Left ventricle myocardium inferior (tissue), 1 donor: ENCODE results near the gene NIPA2. TPM values are rescaled to one million over a fixed set of nuclear protein-coding genes. Genes with fewer than 3 reads are reported as not detected.

Source experiments
- DNase-seq: peaks from one replicate; pipeline ENCODE4 v3.0.0-alpha.2; 2020
- H3K27ac ChIP-seq: fragments of 200-600 bp; replicated peaks from 2 replicates; pipeline ENCODE4 v1.8.0; 2021
- H3K27me3 ChIP-seq: fragments of 200-600 bp; 2 replicates; pipeline ENCODE4 v1.8.0; 2021; ENCODE audit warnings: low read depth
- H3K36me3 ChIP-seq: fragments of 200-600 bp; 2 replicates; pipeline ENCODE4 v1.8.0; 2021
- H3K4me1 ChIP-seq: fragments of 200-600 bp; 2 replicates; pipeline ENCODE4 v1.8.0; 2021
- H3K4me3 ChIP-seq: fragments of 200-600 bp; 2 replicates; pipeline ENCODE4 v1.8.0; 2021; ENCODE audit warnings: mild to moderate bottlenecking, moderate library complexity
- H3K9me3 ChIP-seq: fragments of 200-600 bp; replicated peaks from 2 replicates; pipeline ENCODE4 v1.8.0; 2021
- CTCF ChIP-seq: fragments of 200-600 bp; IDR thresholded peaks from 2 replicates; pipeline ENCODE4 v1.8.0; 2021; ENCODE audit warnings: antibody characterized with exemption, mild to moderate bottlenecking, borderline replicate concordance
- intact Hi-C: fragments of 100-400 bp; cut with micrococcal nuclease; formaldehyde crosslinking; loops from one replicate; pipeline ENCODE4 v1.11.0; 2022
- long read RNA-seq: library from polyadenylated mRNA; unstranded; transcript quantifications from one replicate; pipeline ENCODE4 v2.0.0, GENCODE V29; 2021
- total RNA-seq: library from RNA; stranded (reverse); fragmentation: NEBNext Ultra II Directional; extraction: Animal tissue kit (Norgen Biotek cat#: 25700); gene quantifications from one replicate; pipeline ENCODE4 v1.2.1, GENCODE V29; 2021
- donor health status: DM: no; HTN: yes; CAD: no; lungs with severe emphysema.

Gene NIPA2
- total RNA-seq, result 21.4 TPM
- long read RNA-seq, transcript NIPA2-203 (6 exons, 2,280 nt), result major isoform, 9 of 55 reads
- long read RNA-seq, transcript NIPA2-201 (8 exons, 3,233 nt), result minor isoform, 8 of 55 reads
- long read RNA-seq, partial matches to known transcripts, result 2 of 55 reads
- long read RNA-seq, other reads (novel, unspliced or antisense), result 33 of 55 reads

GRCh38 chr15:22838292-22839042, at the start of gene NIPA2:
TSS of gene NIPA2 (plus strand) at chr15:22838666. CDS start at chr15:22851732, 13,066 bp downstream.
- Histone ChIP-seq H3K4me3 (peak within 1 kb of the TSS; percentile 84), H3K27ac (peak within 1 kb of the TSS; percentile 94), H3K27me3 (no peaks in the 10 kb centered on the region), H3K9me3 (no peaks in the 10 kb centered on the region), H3K36me3 (peaks cover 14% of the 10 kb centered on the region), H3K4me1 (peaks cover 32% of the 10 kb centered on the region)
- TF ChIP-seq CTCF, result no peak
- DNase-seq, result peak; percentile 98
- intact Hi-C loops, result no loop called here

- Histone ChIP-seq H3K27me3 (no peaks in the 10 kb centered on the region), H3K4me3 (no peak overlapping the region), H3K9me3 (peaks cover 12% of the 10 kb centered on the region), H3K4me1 (no peaks in the 10 kb centered on the region), H3K36me3 (peaks cover 8% of the 10 kb centered on the region), H3K27ac (no peak overlapping the region)
- intact Hi-C loops, result no loop called here
- DNase-seq, result no peak
- TF ChIP-seq CTCF, result no peak
Observed at GRCh38 chr15:22794063-22794462, 44.4 kb upstream of the NIPA2 start.

- intact Hi-C loops, result no loop called here
- no peak for TF ChIP-seq CTCF
- no peak for DNase-seq
Observed at GRCh38 chr15:22794621-22795167, 43.8 kb upstream of the NIPA2 start.

GRCh38 chr15:22795206-22796063, 43.0 kb upstream of the NIPA2 start:
- intact Hi-C loops, result no loop called here
- no peak for TF ChIP-seq CTCF

More at GRCh38 chr15:22794621-22795167, 43.8 kb upstream of the NIPA2 start:
- no peaks in the 10 kb centered on the region for H3K27me3 ChIP-seq
- peaks cover 2% of the 10 kb centered on the region for H3K36me3 ChIP-seq
- no peak overlapping the region for H3K27ac ChIP-seq
- no peaks in the 10 kb centered on the region for H3K4me1 ChIP-seq
- H3K4me3 ChIP-seq, result no peak overlapping the region
- H3K9me3 ChIP-seq, result peaks cover 5% of the 10 kb centered on the region

GRCh38 chr15:22796079-22796478, 42.4 kb upstream of the NIPA2 start:
- intact Hi-C loops, result no loop called here
- Histone ChIP-seq H3K27me3 (no peaks in the 10 kb centered on the region), H3K9me3 (no peaks in the 10 kb centered on the region), H3K4me1 (no peaks in the 10 kb centered on the region), H3K36me3 (no peaks in the 10 kb centered on the region), H3K4me3 (no peak overlapping the region), H3K27ac (no peak overlapping the region)
- DNase-seq, result no peak
- TF ChIP-seq CTCF, result no peak

More at GRCh38 chr15:22795206-22796063, 43.0 kb upstream of the NIPA2 start:
- Histone ChIP-seq H3K4me1 (no peaks in the 10 kb centered on the region), H3K4me3 (no peak overlapping the region), H3K27me3 (no peaks in the 10 kb centered on the region), H3K36me3 (no peaks in the 10 kb centered on the region), H3K9me3 (no peaks in the 10 kb centered on the region), H3K27ac (no peak overlapping the region)
- DNase-seq, result no peak
